K562 (cell line): ENCODE results near the gene PAH. TPM values are rescaled to one million over a fixed set of nuclear protein-coding genes. Genes with fewer than 3 reads are reported as not detected.

Source experiments
- ATAC-seq: fragments of 200-7000 bp; cut with Tn5 transposase; 3 replicates; pipeline ENCODE4 v1.9.1; 2020; ENCODE audit warnings: moderate library complexity
- BruUV-seq: library from RNA; stranded (reverse); fragments of 400-500 nt; replicated peaks from 2 replicates; lab custom pipeline; 2021; lab: Mats Ljungman, UMichigan
- CTCF ChIA-PET: fragments of 300-600 bp; formaldehyde crosslinking; extraction: SDS; loops from one replicate; lab custom pipeline; 2021; ENCODE audit warnings: low intra/inter-chr PET ratio; lab: Yijun Ruan, JAX
- POLR2A ChIA-PET: fragments of 300-600, 350-650 bp; sonication (Branson Sonifier 250); formaldehyde crosslinking; extraction: SDS; loops from one replicate; lab custom pipeline; 2021; ENCODE audit warnings: antibody characterized with exemption, inconsistent platforms; lab: Yijun Ruan, JAX
- DNase-seq, 4 experiments: peaks; one replicate each; pipeline versions ENCODE4 v3.0.0 to v3.0.0-alpha.2; 2011 to 2018; ENCODE audit warnings: low spot score in 3 of 4, mixed read lengths in 3 of 4; ENCODE audit errors: extremely low read depth in 1 of 4
- FAIRE-seq: peaks from 2 replicates; lab custom pipeline; 2011; peaks lifted over from hg19 to GRCh38; lab: Jason Lieb, UNC
- H2AFZ ChIP-seq: 2 replicates; pipeline ENCODE4 v1.6.0; 2011; ENCODE audit warnings: low read depth, low read length, control low read depth, inconsistent platforms
- H3K27ac ChIP-seq: fragments of 200-600 bp; 3 replicates; pipeline ENCODE4 v1.8.0; 2011; ENCODE audit warnings: low read depth, mild to moderate bottlenecking, control low read depth, inconsistent platforms, low read length, moderate library complexity, mixed read lengths; ENCODE audit errors: extremely low read depth
- H3K27me3 ChIP-seq, 2 experiments: fragments of 300-600 bp in 1 of 2; 2 replicates in 1 of 2; 3 replicates in 1 of 2; pipeline versions ENCODE4 v1.6.0 to v1.8.0; 2011; ENCODE audit warnings: inconsistent platforms in 2 of 2, low read length in 2 of 2, mild to moderate bottlenecking in 1 of 2, mixed read lengths in 1 of 2, moderate library complexity in 1 of 2; ENCODE audit not compliant: control insufficient read depth in 2 of 2, insufficient read depth in 2 of 2
- H3K36me3 ChIP-seq: fragments of 300-600 bp; 3 replicates; pipeline ENCODE4 v1.8.0; 2011; ENCODE audit warnings: mild to moderate bottlenecking, low read length, inconsistent platforms; ENCODE audit not compliant: control insufficient read depth, insufficient read depth
- H3K4me1 ChIP-seq, 2 experiments: fragments of 200-600 bp in 1 of 2; replicated peaks in 1 of 2; 2 replicates in 1 of 2; 3 replicates in 1 of 2; pipeline versions ENCODE4 v1.5.1 to v1.8.0; 2011; ENCODE audit warnings: inconsistent platforms in 2 of 2, low read length in 2 of 2, mild to moderate bottlenecking in 1 of 2, mixed read lengths in 1 of 2, moderate library complexity in 1 of 2; ENCODE audit not compliant: control insufficient read depth in 2 of 2, insufficient read depth in 2 of 2
- H3K4me2 ChIP-seq: 2 replicates; pipeline ENCODE4 v1.6.1; 2011; ENCODE audit warnings: low read length, control low read depth, inconsistent platforms, mixed read lengths; ENCODE audit not compliant: insufficient read depth
- H3K4me3 ChIP-seq: fragments of 200-600 bp; sonication (generic), shearing (Covaris generic); 2 replicates; pipeline ENCODE4 v1.5.1; 2016; ENCODE audit warnings: control low read depth, inconsistent platforms
- H3K79me2 ChIP-seq: fragments of 200-600 bp; 3 replicates; pipeline ENCODE4 v1.8.0; 2011; ENCODE audit warnings: low read length, inconsistent platforms; ENCODE audit not compliant: control insufficient read depth, insufficient read depth
- H3K9ac ChIP-seq, 2 experiments: 2 replicates each; pipeline versions ENCODE4 v1.6.0 to v1.6.1; 2011; ENCODE audit warnings: low read depth in 2 of 2, low read length in 2 of 2, control low read depth in 1 of 2, inconsistent platforms in 1 of 2, mild to moderate bottlenecking in 1 of 2, mixed read lengths in 1 of 2; ENCODE audit not compliant: insufficient read depth in 1 of 2
- H3K9me1 ChIP-seq: one replicate; pipeline ENCODE4 v1.6.0; 2011; ENCODE audit warnings: inconsistent platforms, mild to moderate bottlenecking, low read length, moderate library complexity; ENCODE audit not compliant: control insufficient read depth, insufficient read depth
- H3K9me3 ChIP-seq: replicated peaks from 2 replicates; pipeline ENCODE4 v1.5.1; 2011; ENCODE audit warnings: low read depth, low read length, inconsistent platforms; ENCODE audit not compliant: control insufficient read depth, insufficient read depth
- H4K20me1 ChIP-seq: replicated peaks from 2 replicates; pipeline ENCODE4 v1.6.1; 2011; ENCODE audit warnings: low read length, inconsistent platforms, mixed read lengths; ENCODE audit not compliant: control insufficient read depth, insufficient read depth
- BRF1 ChIP-seq: IDR thresholded peaks from 3 replicates; pipeline ENCODE4 v1.6.1; 2011; ENCODE audit warnings: borderline replicate concordance, mild to moderate bottlenecking; ENCODE audit not compliant: insufficient read length; ENCODE audit errors: extremely low read depth
- CEBPG ChIP-seq, 3 experiments: fragments of 200-800 bp in 1 of 3; sonication (Bioruptor generic) in 1 of 3; sonication (generic) in 1 of 3; formaldehyde crosslinking in 1 of 3; IDR thresholded peaks in 2 of 3; conservative IDR thresholded peaks in 1 of 3; 2 replicates each; pipeline versions ENCODE4 v1.6.1 to v1.8.0; 2016 to 2022; ENCODE audit warnings: missing compliant biosample characterization in 2 of 3, missing genetic modification characterization in 2 of 3, mild to moderate bottlenecking in 1 of 3, missing genetic modification reagents in 1 of 3
- CREB5 ChIP-seq: fragments of 250-450 bp; sonication (Bioruptor Pico); IDR thresholded peaks from 2 replicates; pipeline ENCODE4 v1.5.0; 2020; ENCODE audit warnings: mild to moderate bottlenecking
- CTBP1 ChIP-seq: fragments of 450-650 bp; IDR thresholded peaks from 2 replicates; pipeline ENCODE4 v1.6.1; 2016; ENCODE audit warnings: borderline replicate concordance
- FOXP4 ChIP-seq: sonication (generic); formaldehyde crosslinking; IDR thresholded peaks from 2 replicates; pipeline ENCODE4 v1.8.0; 2022; ENCODE audit warnings: mild to moderate bottlenecking, missing genetic modification reagents, borderline replicate concordance
- NELFE ChIP-seq: IDR thresholded peaks from 2 replicates; pipeline ENCODE4 v1.6.1; 2011; ENCODE audit warnings: mild to moderate bottlenecking; ENCODE audit not compliant: insufficient read depth, insufficient read length
- NFXL1 ChIP-seq: fragments of 450-650 bp; formaldehyde crosslinking; IDR thresholded peaks from 2 replicates; pipeline ENCODE4 v1.4.0; 2021; ENCODE audit warnings: mild to moderate bottlenecking
- SNAPC5 ChIP-seq: fragments of 250-450 bp; sonication (Bioruptor Pico); IDR thresholded peaks from 2 replicates; pipeline ENCODE4 v1.8.0; 2021; ENCODE audit warnings: moderate library complexity, mild to moderate bottlenecking, inconsistent platforms
- ZNF23 ChIP-seq: fragments of 250-450 bp; sonication (Bioruptor Pico); IDR thresholded peaks from 2 replicates; pipeline ENCODE4 v1.4.0; 2020; ENCODE audit warnings: mild to moderate bottlenecking
- WGBS: fragments of 100-300 bp; shearing (Covaris generic); methylation state at CpG from one replicate; pipeline ENCODE4 v1.1.6; 2016; ENCODE audit warnings: low coverage, mixed read lengths; ENCODE audit not compliant: insufficient coverage; ENCODE audit errors: missing lambda C conversion rate; 5-methylcytosine and 5-hydroxymethylcytosine counted together
- in situ Hi-C: fragments of 300-500 bp; cut with MboI; formaldehyde crosslinking; loops from 4 replicates; pipeline ENCODE4 v1.15.0; 2018; ENCODE audit warnings: inconsistent platforms, mixed read lengths
- intact Hi-C: fragments of 100-400 bp; cut with micrococcal nuclease; formaldehyde crosslinking; loops from 2 replicates; pipeline ENCODE4 v1.14.2; 2022
- polyA plus RNA-seq, 8 experiments: library from polyadenylated mRNA; depleted of rRNA in 4 of 8; stranded (reverse) in 5 of 8; unstranded in 3 of 8; fragments of >200 nt; fragmentation: Nextera tagmentation in 2 of 8; fragmentation: Illumina TruSeq in 1 of 8; extraction: Ambion mirVana in 2 of 8; extraction: Trizol in 1 of 8; gene quantifications; 2 replicates each; pipeline versions ENCODE4 v1.2.1 to v1.2.3, GENCODE V29; 2011 to 2014; ENCODE audit warnings: inconsistent platforms in 1 of 8, missing spikeins in 1 of 8
- total RNA-seq, 7 experiments: library from RNA; depleted of rRNA in 6 of 7; stranded (reverse); fragments of >200 nt in 6 of 7; fragmentation: Illumina TruSeq in 2 of 7; extraction: Trizol in 2 of 7; gene quantifications; 2 replicates each; pipeline versions ENCODE4 v1.2.1 to v1.2.3, GENCODE V29; 2011 to 2021; ENCODE audit warnings: low replicate concordance in 1 of 7

Gene PAH
- total and polyA plus RNA-seq, 9 of the 15 experiments (the other 6 are each of a cell fraction or from before 2014, with no cell fraction given) = 0.13 to 0.75 (median 0.69) TPM; not detected in 6

GRCh38 chr12:102903337-102904007 lies 13.6 kb downstream of the PAH start:
- in situ Hi-C loops (no loop called here), intact Hi-C loops (no loop called here)
- CTCF ChIA-PET = no interaction called here
- no peak for ATAC-seq
- Histone ChIP-seq H3K9me1 (no peaks in the 10 kb centered on the region), H3K9ac (no peak overlapping the region), H4K20me1 (no peaks in the 10 kb centered on the region), H3K27ac (no peak overlapping the region), H2AFZ (no peak overlapping the region), H3K4me2 (no peak overlapping the region), H3K9me3 (no peaks in the 10 kb centered on the region), H3K4me1 (no peaks in the 10 kb centered on the region), H3K36me3 (no peaks in the 10 kb centered on the region), H3K27me3 (no peaks in the 10 kb centered on the region), H3K4me3 (no peak overlapping the region), H3K79me2 (no peaks in the 10 kb centered on the region)
- WGBS = 0% methylated on average over 1 of the region's 1 CpG
- POLR2A ChIA-PET = no interaction called here
- TF ChIP-seq FOXP4 (no peak), NELFE (no peak), CEBPG (CRISPR knock-in tag; IDR thresholded peaks at IDR 0.05) (no peak), CEBPG (tag; conservative IDR thresholded peaks at IDR 0.05 in 1 of 2, IDR thresholded peaks at IDR 0.05 in 1 of 2) (no peak), BRF1 (no peak), SNAPC5 (no peak), ZNF23 (CRISPR knock-in tag) (no peak), CREB5 (CRISPR knock-in tag) (no peak), NFXL1 (CRISPR knock-in tag) (no peak), CTBP1 (no peak)
- DNase-seq = no peak
- no TSS peak for BruUV-seq
- FAIRE-seq = no peak
